Muscle of back (tissue), 11 donors: ENCODE data around the gene SPATA32. TPM values are rescaled to one million over a fixed set of nuclear protein-coding genes. Genes with fewer than 3 reads are reported as not detected.

Experiments
- DNase-seq, 3 donors: peaks; one replicate each; pipeline versions ENCODE4 v3.0.0 to v3.0.0-alpha.2; 2013
- polyA plus RNA-seq, 10 donors: library from polyadenylated mRNA; unstranded; fragments of 120-200 nt; gene quantifications; one replicate each; pipeline ENCODE4 v1.2.1, GENCODE V29; 2013; ENCODE audit not compliant: insufficient read length in 10 of 10

SPATA32 gene
- polyA plus RNA-seq, 10 donors, result 0.14 TPM; not detected in 9

DNA sequence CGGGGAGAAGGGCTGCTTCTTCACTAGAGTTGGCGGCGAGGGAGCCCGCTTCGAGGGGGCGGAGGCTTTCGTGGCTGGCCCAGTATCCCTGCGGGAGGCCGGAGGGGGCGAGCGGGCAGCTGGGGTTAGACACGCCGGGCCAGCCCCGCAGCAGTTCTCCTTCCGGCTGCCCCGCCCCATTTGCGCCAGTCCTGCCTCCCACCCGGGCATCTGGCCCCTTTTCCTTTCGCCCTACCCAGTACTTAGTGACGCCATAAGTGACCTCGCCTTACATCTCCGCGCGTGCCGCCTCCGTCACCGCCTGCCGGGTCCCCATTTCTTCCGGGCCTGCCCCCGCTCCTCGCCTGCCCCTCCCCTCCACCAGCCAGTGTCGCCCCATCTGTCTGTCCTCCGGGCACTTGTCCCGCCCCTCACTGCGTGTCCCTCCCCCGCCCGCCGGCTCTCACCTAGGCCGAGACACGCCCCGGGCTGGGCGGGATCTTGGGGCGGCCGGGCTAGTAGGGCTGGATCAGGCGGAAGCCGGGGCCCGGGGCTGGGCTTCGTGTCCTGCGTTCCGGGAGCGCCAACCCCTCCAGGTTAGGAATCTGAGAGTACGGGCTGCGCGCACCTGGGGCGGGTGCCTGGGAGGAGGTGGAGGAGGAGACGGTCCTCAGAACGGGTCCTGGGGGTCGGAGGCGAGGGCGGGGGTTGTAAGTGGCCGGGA lies 14.3 kb downstream of the SPATA32 start:
- peak; percentile 24 to 69 (median 52) for DNase-seq

DNA sequence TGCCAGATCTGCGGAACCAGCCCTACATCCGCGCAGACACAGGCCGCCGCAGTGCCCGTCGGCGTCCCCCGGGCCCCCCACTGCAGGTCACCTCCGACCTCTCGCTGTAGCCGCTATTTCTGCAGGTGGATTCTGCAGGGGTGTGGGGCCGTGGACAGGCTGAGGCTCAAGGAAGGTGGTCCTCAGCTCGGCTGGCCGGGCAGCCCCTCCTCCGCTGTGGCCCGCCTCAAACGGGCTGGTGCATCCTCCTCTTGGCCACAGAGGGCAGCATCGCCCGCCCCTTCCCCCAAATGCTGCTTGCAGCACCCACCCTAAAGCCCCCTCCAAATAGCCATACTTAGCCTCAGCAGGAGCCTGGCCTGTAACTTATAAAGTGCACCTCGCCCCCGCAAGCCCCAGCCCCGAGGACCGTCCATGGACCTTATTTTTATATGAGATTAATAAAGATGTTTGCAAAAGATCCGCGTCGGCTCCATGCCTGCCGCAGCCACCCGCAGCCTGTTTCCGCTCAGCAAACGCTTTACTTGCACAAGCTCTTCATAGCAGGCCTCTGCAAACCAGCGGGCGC lies 14.9 kb downstream of the SPATA32 start:
- DNase-seq, result peak in 2 of 3 donors; percentile 34 to 62

DNA sequence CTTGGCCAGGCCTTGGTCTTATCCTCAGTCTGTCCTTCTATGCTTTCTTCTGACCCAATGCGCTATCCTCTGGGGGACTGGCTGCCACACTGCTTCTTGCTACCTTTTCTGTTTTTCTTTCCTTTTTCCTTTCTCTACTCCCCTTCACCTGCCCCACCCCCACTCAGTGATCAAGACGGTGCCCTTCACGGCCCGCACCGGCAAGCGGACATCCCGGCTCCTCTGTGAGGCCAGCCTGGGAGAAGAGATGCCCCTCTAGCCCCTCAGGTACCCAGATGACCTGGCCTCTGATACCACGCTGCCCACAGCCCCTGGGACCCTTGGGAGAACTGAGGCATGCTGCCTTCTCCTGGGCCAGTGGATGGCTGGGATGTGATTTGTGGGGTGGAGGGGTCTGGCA lies 15.6 kb downstream of the SPATA32 start:
- no peak for DNase-seq

DNA sequence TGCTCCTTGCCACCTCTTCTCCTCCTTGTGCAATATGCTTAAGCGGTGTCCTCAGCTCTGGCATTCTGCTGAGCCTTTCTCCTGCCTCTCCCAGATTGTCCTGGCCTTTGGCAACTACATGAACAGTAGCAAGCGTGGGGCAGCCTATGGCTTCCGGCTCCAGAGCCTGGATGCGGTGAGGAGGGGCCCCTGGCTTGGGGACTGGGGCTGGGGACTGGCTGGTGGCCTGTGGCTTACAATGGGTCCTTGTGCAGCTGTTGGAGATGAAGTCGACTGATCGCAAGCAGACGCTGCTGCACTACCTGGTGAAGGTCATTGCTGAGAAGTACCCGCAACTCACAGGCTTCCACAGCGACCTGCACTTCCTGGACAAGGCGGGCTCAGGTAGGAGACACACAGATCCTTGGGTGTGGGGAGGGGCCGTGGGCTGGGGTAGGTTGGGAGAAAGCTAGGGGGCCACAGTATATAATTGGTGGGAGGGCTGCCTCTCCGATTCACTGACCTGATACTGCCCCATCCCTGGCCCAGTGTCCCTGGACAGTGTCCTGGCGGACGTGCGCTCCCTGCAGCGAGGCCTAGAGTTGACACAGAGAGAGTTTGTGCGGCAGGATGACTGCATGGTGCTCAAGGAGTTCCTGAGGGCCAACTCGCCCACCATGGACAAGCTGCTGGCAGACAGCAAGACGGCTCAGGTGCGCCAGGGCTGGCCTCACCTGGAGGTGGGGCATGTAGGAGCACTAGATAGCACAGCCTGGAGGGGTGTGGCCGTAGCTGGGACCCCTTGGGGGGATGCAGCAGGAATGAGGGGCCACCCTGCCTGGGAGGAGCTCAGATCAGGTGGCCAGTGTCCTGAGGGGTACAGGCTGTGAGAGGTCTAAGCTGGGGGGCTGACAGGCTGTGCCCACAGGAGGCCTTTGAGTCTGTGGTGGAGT lies 16.9 kb downstream of the SPATA32 start:
- no peak for DNase-seq

- no peak for DNase-seq
Measured at GRCh38 chr17:45243750-45244149, 18.1 kb downstream of the SPATA32 start.

DNA sequence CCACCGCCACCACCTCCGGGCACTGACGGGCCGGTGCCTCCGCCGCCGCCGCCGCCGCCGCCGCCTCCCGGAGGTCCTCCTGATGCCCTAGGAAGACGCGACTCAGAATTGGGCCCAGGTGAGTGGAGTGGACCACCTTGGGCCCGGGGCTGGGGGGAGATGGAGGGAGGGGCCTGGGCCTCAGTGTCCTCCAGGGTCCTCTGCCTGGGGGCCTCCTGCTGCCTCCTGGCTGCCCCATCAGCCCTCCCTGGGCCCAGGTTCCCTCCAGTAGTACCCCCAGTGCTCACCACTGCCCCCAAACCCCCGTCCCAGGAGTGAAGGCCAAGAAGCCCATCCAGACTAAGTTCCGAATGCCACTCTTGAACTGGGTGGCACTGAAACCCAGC lies 19.9 kb downstream of the SPATA32 start:
- DNase-seq, result no peak

GRCh38 chr17:45241328-45242028 lies 20.4 kb downstream of the SPATA32 start:
- DNase-seq, result no peak

DNA sequence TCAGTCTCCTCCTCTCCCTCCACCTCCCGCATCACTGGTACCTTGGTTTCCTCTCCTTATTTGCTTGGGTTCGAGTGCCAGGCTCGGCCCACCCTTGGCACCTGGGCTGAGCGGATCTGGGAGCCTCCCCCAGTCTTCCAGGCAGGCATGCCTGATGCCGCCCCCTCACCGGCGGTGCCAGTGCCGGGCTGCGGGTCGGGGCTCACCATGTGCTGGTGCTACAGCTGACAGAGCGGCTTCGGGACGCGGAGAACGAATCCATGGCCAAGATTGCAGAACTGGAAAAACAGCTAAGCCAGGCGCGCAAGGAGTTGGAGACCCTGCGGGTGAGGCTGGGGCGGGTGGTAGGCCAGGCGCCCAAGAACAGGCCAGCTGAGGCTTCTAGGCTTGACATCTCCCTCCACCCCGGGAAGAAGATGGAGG lies 21.0 kb downstream of the SPATA32 start:
- DNase-seq, result no peak

DNA sequence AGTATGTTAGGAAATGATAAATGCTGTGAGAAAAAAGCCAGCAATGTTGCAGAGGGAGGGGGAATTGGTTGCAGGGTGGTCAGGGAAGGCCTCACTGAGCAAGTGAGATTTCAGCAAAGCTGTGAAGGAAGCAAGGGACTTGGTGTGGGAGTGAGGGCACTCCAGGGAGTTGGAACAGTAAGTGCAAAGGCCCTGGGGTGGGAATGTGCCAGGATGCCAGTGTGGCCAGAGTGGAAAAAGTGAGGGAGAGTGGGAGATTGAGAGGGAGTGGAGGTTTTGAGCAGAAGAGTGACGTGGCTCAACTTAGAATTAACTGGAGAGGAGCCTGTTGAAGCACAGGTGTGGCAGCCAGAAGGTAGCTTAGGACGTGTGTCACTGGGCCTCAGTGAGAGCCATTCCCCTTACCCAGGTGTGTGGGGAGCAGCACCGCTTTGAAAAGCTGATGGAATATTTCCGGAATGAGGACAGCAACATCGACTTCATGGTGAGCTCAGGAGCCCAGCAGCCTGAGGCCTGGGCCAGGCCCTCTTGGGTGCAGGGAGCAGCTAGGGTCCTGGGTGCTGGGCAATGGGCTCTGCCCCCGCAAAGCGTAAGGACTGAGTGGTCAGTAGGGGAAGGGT lies 23.6 kb downstream of the SPATA32 start:
- no peak for DNase-seq

- DNase-seq, result no peak
Measured at GRCh38 chr17:45237686-45238085, 24.2 kb downstream of the SPATA32 start.

- no peak for DNase-seq
Measured at GRCh38 chr17:45236282-45236606, 25.6 kb downstream of the SPATA32 start.

DNA sequence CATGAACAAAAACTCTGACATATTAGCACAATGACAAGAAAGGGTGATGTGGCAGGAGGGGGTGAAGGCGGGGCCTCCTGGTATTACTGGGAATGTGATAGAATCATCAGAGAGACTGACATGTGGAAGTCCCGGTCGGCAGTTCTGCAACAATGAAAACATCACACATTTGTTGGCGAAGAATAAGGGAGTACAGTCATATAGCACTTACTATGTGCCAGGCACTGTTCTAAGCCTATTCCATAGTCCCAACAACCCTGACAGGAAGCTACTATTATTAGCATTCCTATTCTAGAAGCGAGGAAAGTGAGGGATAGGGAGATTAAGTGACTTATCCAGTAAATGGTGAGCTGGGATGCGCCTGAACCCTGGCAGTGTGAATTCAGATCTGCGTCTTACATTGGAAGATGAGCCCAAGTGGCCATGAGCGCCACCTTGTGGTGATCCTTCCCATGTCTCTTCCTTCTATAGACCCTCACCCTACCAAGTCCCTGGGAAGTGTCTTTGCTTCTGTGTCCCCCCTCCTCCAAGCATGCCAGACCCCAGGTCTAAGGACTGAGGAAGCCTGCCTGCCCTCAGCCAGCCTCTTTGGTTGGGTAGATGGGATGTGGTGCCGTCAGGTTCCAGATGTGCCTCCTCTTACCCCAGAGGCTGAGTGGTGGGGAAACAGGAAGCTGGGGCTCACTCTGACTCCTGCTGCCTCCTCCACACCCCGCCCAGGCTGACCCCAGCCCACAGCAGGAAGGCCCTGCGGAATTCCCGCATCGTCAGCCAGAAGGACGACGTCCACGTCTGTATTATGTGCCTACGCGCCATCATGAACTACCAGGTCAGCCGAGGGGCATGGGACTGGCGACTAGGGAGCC lies 26.2 kb downstream of the SPATA32 start:
- peak; percentile 59 to 83 (median 81) for DNase-seq

GRCh38 chr17:45234641-45235415 lies 27.1 kb downstream of the SPATA32 start:
- no peak for DNase-seq

DNA sequence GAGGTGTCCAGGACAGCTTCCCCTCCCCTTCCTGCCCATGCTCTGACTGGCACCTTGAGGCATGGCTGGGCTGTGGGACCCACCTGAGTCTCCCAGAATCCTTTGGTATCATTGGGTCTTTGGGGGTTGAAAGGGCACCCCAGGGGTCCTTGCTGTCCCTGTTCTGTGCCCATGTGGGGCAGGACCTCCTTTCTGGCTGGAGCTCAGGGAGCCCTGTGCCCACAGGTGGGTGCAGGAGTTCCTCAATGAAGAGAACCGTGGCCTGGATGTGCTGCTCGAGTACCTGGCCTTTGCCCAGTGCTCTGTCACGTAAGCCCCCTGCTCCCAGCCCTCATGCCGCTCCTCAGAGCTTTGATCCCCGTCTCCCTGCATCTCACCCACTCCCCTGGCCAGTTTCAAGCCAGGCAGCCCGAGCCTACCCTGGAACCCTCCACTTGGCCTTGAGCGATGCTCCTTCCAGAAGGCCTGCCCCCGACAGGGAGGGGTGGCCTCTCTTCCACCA lies 28.4 kb downstream of the SPATA32 start:
- DNase-seq, result no peak

DNA sequence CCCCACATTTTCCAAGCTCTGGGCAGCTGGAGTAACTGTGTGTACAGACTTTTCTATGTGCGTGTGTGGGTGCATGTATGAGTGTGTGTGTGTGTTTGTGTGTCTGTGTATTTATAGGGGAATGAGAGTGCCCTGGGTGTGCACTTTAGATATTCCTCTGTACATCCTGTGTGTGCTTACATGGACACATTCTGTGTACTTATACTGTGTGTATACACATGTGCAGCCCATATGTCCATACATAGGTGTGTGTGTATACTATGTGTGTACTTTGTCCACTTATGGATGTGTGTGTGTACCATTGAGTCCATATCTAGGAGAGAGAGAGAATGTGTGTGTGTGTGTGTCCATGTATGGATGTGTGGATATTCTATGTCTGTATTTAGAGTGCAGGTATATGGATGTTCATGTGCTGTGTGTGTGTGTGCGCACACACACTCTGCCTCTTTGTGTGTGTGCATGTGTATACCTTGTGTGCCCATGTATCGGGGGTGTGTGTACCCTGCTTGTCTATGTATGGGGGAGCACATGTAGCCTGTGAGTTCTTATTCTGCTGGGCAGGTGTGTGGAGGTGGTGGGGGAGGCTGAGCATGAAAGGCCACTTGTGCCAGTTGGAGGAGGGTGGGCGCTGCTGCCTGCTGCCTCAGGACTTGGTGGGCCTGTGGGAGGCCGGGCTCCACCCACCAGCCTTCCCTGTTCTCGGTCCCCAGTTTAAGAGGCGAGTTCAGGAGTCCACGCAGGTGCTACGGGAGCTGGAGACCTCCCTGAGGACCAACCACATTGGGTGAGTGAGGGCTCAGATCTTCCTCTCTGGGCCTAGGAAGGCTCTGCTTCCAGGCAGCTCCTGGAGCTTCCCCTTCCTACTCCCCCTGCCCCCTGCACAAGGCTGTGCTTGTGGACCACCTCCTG lies 29.1 kb downstream of the SPATA32 start:
- DNase-seq, result no peak

DNA sequence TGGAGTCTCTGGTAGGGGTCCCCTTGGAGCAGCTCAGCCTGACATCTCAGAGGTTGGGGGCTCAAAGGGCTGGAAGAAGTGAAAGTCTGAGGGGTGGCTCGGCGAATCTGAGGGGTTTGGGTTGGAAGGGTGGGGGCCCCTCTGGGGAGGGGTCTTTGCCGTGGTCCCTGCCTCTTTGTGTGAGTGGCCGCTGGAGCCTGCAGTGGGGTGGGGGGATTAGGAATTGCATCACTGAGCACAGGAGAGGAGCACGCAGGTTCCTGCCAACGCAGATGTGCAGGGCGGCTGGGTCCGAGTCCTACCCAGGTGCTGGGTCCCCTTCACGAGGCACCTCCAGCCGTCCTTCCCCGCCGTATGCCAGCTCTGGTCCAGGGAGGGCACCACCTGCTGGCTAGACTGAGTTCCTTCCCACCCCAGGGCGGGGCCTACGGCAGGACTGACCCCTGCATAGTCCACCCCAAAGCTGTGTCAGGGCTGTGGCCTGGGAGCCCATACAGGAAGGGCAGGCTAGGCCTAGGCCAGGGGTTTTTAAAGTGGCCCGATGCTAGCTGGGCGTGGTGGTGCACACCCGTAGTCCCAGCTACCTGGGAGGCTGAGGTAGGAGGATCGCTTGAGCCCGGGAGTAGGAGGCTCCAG lies 30.3 kb downstream of the SPATA32 start:
- no peak for DNase-seq

GRCh38 chr17:45230787-45231480 lies 31.0 kb downstream of the SPATA32 start:
- DNase-seq, result peak in 1 of 3 donors; percentile 59
